Upper lobe of left lung (tissue), 4 donors: ENCODE results near the gene MYL6B.

Source experiments
- CTCF ChIP-seq, 6 experiments: fragments of 450-650 bp in 4 of 6; fragments of 200-600 bp in 2 of 6; sonication (generic) in 2 of 6; IDR thresholded peaks; one replicate each; pipeline ENCODE4 v1.5.1; 2016 to 2019; ENCODE audit warnings: antibody characterized with exemption in 6 of 6
- EP300 ChIP-seq, 4 donors: sonication (generic); formaldehyde crosslinking; IDR thresholded peaks; one replicate each; pipeline ENCODE4 v1.5.1; 2017; ENCODE audit warnings: antibody characterized with exemption in 4 of 4, control low read depth in 2 of 4
- POLR2A ChIP-seq, 4 donors: fragments of 450-650 bp; IDR thresholded peaks; one replicate each; pipeline ENCODE4 v1.5.1; 2016 to 2017; ENCODE audit warnings: antibody characterized with exemption in 4 of 4, mild to moderate bottlenecking in 2 of 4
- POLR2AphosphoS5 ChIP-seq, 2 donors: sonication (generic); formaldehyde crosslinking; IDR thresholded peaks; one replicate each; pipeline ENCODE4 v1.5.1; 2017; ENCODE audit warnings: antibody characterized with exemption in 2 of 2

- TF ChIP-seq POLR2AphosphoS5 (IDR thresholded peaks at IDR 0.05), result no peak
- no peak for TF ChIP-seq CTCF (IDR thresholded peaks at IDR 0.05)
- TF ChIP-seq POLR2A (IDR thresholded peaks at IDR 0.05), result no peak
- TF ChIP-seq EP300 (IDR thresholded peaks at IDR 0.05), result no peak
Observed at GRCh38 chr12:56204275-56204674, 51.9 kb downstream of the MYL6B start.
